Right atrium auricular region (tissue), 2 donors: Measurements from ENCODE around the gene CHCHD4. TPM values are rescaled to one million over a fixed set of nuclear protein-coding genes. Genes with fewer than 3 reads are reported as not detected.

Experiments used
- DNase-seq: peaks from one replicate; pipeline ENCODE4 v3.0.0-alpha.2; 2019; ENCODE audit warnings: low spot score
- H3K27ac ChIP-seq, 2 donors: fragments of 200-600 bp; sonication (generic); 1 replicate in 1 of 2; 2 replicates in 1 of 2; pipeline ENCODE4 v1.5.1; 2016 to 2019
- H3K27me3 ChIP-seq, 2 donors: fragments of 200-600 bp; sonication (generic); one replicate each; pipeline versions ENCODE4 v1.5.1 to v1.6.0; 2017 to 2019
- H3K36me3 ChIP-seq: fragments of 200-600 bp; sonication (generic); one replicate; pipeline ENCODE4 v1.5.1; 2016
- H3K4me1 ChIP-seq, 2 donors: fragments of 200-600 bp; sonication (generic); one replicate each; pipeline versions ENCODE4 v1.5.1 to v1.6.0; 2017 to 2019
- H3K4me3 ChIP-seq, 2 donors: fragments of 200-600 bp; sonication (generic); 1 replicate in 1 of 2; 2 replicates in 1 of 2; pipeline ENCODE4 v1.5.1; 2017 to 2019; ENCODE audit warnings: mild to moderate bottlenecking in 1 of 2, moderate library complexity in 1 of 2
- H3K9me3 ChIP-seq, 2 donors: fragments of 200-600 bp; sonication (generic); one replicate each; pipeline ENCODE4 v1.5.1; 2019
- CTCF ChIP-seq, 2 donors: fragments of 200-600 bp; sonication (generic); IDR thresholded peaks; one replicate each; pipeline ENCODE4 v1.5.1; 2019; ENCODE audit warnings: antibody characterized with exemption in 2 of 2
- total RNA-seq, 2 donors: library from RNA; depleted of rRNA; stranded (reverse); fragments of >200 nt; gene quantifications; one replicate each; pipeline ENCODE4 v1.1.0, GENCODE V29; 2016

Gene CHCHD4
- total RNA-seq, 2 donors from 2014 or later, result 24.3 to 32.3 TPM

GRCh38 chr3:14166877-14167603, 42.4 kb upstream of the CHCHD4 start:
- Histone ChIP-seq H3K27me3 (no peaks in the 10 kb centered on the region), H3K27ac (no peak overlapping the region), H3K9me3 (peaks cover 0 to 5% of the 10 kb centered on the region in 2 donors), H3K4me1 (no peaks in the 10 kb centered on the region), H3K36me3 (peaks cover 97% of the 10 kb centered on the region), H3K4me3 (no peak overlapping the region)
- DNase-seq, result no peak
- TF ChIP-seq CTCF (IDR thresholded peaks at IDR 0.05), result no peak

- Histone ChIP-seq H3K4me3 (no peak overlapping the region), H3K36me3 (peaks cover 97% of the 10 kb centered on the region), H3K4me1 (no peaks in the 10 kb centered on the region), H3K9me3 (peaks cover 0 to 18% of the 10 kb centered on the region in 2 donors), H3K27ac (no peak overlapping the region), H3K27me3 (no peaks in the 10 kb centered on the region)
- no peak for TF ChIP-seq CTCF (IDR thresholded peaks at IDR 0.05)
- no peak for DNase-seq
Measured at GRCh38 chr3:14162178-14162577, 37.5 kb upstream of the CHCHD4 start.

- Histone ChIP-seq H3K4me1 (no peaks in the 10 kb centered on the region), H3K4me3 (no peak overlapping the region), H3K27ac (no peak overlapping the region), H3K27me3 (no peaks in the 10 kb centered on the region), H3K9me3 (peaks cover 0 to 18% of the 10 kb centered on the region in 2 donors), H3K36me3 (peaks cover 97% of the 10 kb centered on the region)
- DNase-seq, result no peak
- no peak for TF ChIP-seq CTCF (IDR thresholded peaks at IDR 0.05)
Measured at GRCh38 chr3:14161282-14161681, 36.6 kb upstream of the CHCHD4 start.

- Histone ChIP-seq H3K4me3 (no peak overlapping the region), H3K9me3 (peaks cover 0 to 18% of the 10 kb centered on the region in 2 donors), H3K36me3 (peaks cover 88% of the 10 kb centered on the region), H3K4me1 (no peaks in the 10 kb centered on the region), H3K27me3 (no peaks in the 10 kb centered on the region), H3K27ac (no peak overlapping the region)
- TF ChIP-seq CTCF (IDR thresholded peaks at IDR 0.05), result no peak
- DNase-seq, result no peak
Measured at GRCh38 chr3:14159426-14159825, 34.8 kb upstream of the CHCHD4 start.

GRCh38 chr3:14158370-14158769, 33.7 kb upstream of the CHCHD4 start:
- no peak for DNase-seq
- H3K27ac ChIP-seq, result no peak overlapping the region

More at GRCh38 chr3:14158370-14158769, 33.7 kb upstream of the CHCHD4 start:
- Histone ChIP-seq H3K9me3 (peaks cover 0 to 18% of the 10 kb centered on the region in 2 donors), H3K36me3 (peaks cover 79% of the 10 kb centered on the region), H3K4me3 (no peak overlapping the region), H3K4me1 (no peaks in the 10 kb centered on the region), H3K27me3 (no peaks in the 10 kb centered on the region)
- no peak for TF ChIP-seq CTCF (IDR thresholded peaks at IDR 0.05)
